Immature natural killer cell (primary cell): ENCODE results near the gene P2RX3. TPM values are rescaled to one million over a fixed set of nuclear protein-coding genes. Genes with fewer than 3 reads are reported as not detected.

Experiments used
- DNase-seq, 3 donors: peaks; one replicate each; pipeline ENCODE4 v3.0.0; 2022; ENCODE audit warnings: mixed read lengths in 1 of 3
- H3K27ac Mint-ChIP-seq, 6 donors: one replicate each; pipeline ENCODE4 v1.8.0; 2020; ENCODE audit warnings: mixed read lengths in 6 of 6, mild to moderate bottlenecking in 5 of 6, inconsistent platforms in 4 of 6, moderate library complexity in 3 of 6
- H3K27me3 Mint-ChIP-seq, 3 donors: one replicate each; pipeline ENCODE4 v1.8.0; 2020 to 2021; ENCODE audit warnings: low read depth in 3 of 3, mild to moderate bottlenecking in 3 of 3, mixed read lengths in 3 of 3, moderate library complexity in 3 of 3, inconsistent platforms in 1 of 3
- H3K36me3 Mint-ChIP-seq, 3 donors: one replicate each; pipeline ENCODE4 v1.8.0; 2020; ENCODE audit warnings: mixed read lengths in 3 of 3, inconsistent platforms in 2 of 3, mild to moderate bottlenecking in 2 of 3
- H3K4me1 Mint-ChIP-seq, 2 donors: one replicate each; pipeline ENCODE4 v1.8.0; 2020; ENCODE audit warnings: inconsistent platforms in 2 of 2, mild to moderate bottlenecking in 2 of 2, mixed read lengths in 2 of 2, moderate library complexity in 1 of 2
- H3K4me3 Mint-ChIP-seq, 5 donors: one replicate each; pipeline ENCODE4 v1.8.0; 2020; ENCODE audit warnings: mild to moderate bottlenecking in 5 of 5, mixed read lengths in 5 of 5, inconsistent platforms in 3 of 5, moderate library complexity in 3 of 5
- H3K9me3 Mint-ChIP-seq, 6 donors: one replicate each; pipeline ENCODE4 v1.8.0; 2020; ENCODE audit warnings: mild to moderate bottlenecking in 6 of 6, mixed read lengths in 6 of 6, inconsistent platforms in 4 of 6, moderate library complexity in 3 of 6
- polyA plus RNA-seq, 3 donors: library from polyadenylated mRNA; unstranded; fragments of 300-500 nt; fragmentation: Illumina TruSeq; gene quantifications; one replicate each; pipeline ENCODE4 v1.2.3, GENCODE V29; 2021

The P2RX3 gene
- polyA plus RNA-seq, 3 donors from 2014 or later: not detected

DNA sequence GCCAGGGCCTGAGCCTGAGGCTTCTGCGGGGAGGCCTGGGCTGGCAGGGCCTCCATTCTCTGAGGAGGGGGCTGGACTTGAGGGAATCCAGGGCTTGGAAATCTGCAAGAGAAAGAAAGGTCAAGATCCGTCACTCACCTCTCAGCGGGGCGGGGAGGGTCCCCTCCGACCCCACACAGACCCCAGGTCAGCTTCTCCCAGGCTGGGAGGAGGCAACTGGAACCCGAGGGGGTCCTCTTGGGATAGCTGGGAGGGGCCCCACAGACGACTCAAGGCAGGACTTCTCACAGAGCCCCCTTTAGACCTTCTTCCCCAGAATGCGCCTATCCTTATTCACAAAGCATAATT, 24.4 kb upstream of the P2RX3 start:
- DNase-seq: no peak
- no peaks in the 10 kb centered on the region for H3K9me3 Mint-ChIP-seq
- H3K4me1 Mint-ChIP-seq: peaks cover 0 to 11% of the 10 kb centered on the region in 2 donors
- no peak overlapping the region for H3K27ac Mint-ChIP-seq
- peaks cover 0 to 5% (median 0%) of the 10 kb centered on the region in 3 donors for H3K27me3 Mint-ChIP-seq
- H3K36me3 Mint-ChIP-seq: peaks cover 0 to 4% (median 0%) of the 10 kb centered on the region in 3 donors
- H3K4me3 Mint-ChIP-seq: no peak overlapping the region

DNA sequence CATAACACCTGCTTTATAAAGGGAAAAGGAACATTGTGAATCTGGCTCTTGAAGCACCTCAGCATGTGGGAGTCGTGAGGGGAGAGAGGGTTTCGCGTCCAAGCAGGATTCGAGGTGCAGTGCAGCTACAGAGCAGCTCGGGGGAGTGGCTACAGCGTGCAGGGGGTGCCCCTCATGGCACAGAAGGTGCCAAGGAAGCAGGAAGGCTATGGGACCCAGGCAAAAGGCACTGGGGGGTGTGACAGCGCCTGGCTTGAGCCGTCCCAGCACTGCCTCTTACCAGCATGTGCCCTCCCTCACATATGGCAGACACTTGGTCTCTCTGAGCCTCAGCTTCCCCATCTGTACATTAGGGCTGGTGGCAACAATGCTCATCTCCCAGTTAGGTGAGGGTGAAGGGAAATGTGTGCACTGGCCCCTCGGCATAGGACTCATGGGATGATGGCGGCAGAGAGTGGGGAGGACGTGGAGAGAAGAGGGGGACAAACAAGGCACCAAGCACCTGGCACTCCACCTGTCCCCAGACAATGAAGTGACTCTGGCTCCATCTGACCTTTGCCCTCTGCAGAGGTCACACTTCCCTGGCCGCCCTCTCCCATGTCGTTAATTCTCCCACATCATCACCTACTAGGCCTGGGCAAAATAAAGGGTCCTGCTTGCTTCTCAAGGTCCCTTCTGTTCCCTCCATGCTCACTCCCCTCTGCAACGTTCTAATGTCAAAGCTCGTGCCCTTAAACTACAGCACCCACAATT, 23.8 kb upstream of the P2RX3 start:
- peaks cover 0 to 11% of the 10 kb centered on the region in 2 donors for H3K4me1 Mint-ChIP-seq
- H3K36me3 Mint-ChIP-seq: peaks cover 0 to 4% (median 0%) of the 10 kb centered on the region in 3 donors
- no peaks in the 10 kb centered on the region for H3K9me3 Mint-ChIP-seq
- no peak overlapping the region for H3K4me3 Mint-ChIP-seq
- H3K27me3 Mint-ChIP-seq: peaks cover 0 to 5% (median 0%) of the 10 kb centered on the region in 3 donors
- no peak for DNase-seq
- no peak overlapping the region for H3K27ac Mint-ChIP-seq

DNA sequence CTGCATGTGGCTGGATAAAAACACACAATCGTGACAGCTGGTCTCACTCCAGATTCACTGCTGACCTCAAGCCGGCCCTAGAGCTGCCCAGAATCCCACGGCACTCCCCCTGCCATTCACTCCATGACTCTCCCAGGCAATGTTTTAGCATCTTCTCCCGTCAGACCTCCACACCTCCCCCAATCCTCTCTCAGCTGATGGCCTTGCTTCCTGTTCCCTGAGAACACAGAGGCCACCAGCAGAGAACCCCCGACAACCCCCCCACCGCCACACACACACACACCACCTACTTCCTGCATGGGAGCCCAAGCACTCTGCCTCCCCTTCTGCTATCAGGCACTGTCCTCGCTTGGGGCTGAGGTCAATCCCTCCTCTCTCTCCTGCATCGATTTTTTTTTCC, 22.7 kb upstream of the P2RX3 start:
- Mint-ChIP-seq H3K27ac (no peak overlapping the region), H3K36me3 (peaks cover 0 to 4% (median 0%) of the 10 kb centered on the region in 3 donors), H3K4me1 (peaks cover 0 to 11% of the 10 kb centered on the region in 2 donors), H3K9me3 (no peaks in the 10 kb centered on the region), H3K27me3 (peaks cover 0 to 5% (median 0%) of the 10 kb centered on the region in 3 donors), H3K4me3 (no peak overlapping the region)
- no peak for DNase-seq

DNA sequence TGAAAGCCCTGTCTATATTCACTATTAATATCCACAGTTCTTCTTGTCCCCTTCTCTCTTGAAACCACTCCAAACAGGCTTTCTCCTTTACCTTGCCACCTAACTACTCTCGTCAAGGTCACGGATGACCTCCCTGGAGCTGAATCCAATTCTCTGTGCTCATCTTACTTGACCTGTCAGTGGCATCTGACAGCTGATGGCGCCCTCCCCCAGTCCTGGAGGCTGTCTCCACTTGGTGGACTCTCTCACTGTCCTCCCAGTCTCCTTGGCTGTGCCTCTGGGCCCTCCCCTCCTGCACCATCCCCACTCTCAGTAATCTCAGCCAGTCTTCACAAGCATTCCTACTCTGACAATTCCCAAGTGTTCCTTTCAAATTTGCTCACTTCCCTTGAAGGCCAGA, 22.1 kb upstream of the P2RX3 start:
- H3K9me3 Mint-ChIP-seq: no peaks in the 10 kb centered on the region

DNA sequence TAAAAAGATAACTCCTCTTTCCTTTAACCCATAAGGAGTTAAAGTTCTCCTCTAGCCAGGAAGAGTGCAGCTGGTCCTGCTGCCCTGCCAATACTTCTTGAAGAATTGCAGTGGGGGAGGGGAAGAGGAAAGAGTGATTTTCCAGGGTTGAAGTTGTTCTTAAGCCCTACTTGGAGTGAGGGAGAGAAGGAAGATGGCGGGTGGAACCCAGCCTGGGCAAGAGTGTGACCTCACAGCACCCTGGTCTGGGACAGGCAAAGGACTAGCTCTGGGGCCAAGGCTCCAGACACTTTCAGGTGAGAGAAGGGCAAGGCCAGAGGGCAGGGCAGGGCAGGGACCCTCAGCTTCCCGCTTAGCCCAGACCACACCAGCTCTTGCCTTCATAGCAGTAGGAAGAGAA, 20.0 kb upstream of the P2RX3 start:
- Mint-ChIP-seq H3K9me3 (no peaks in the 10 kb centered on the region), H3K27me3 (peaks cover 0 to 2% (median 0%) of the 10 kb centered on the region in 3 donors), H3K4me1 (peaks cover 2 to 3% of the 10 kb centered on the region in 2 donors), H3K27ac (no peak overlapping the region), H3K36me3 (peaks cover 0 to 4% (median 0%) of the 10 kb centered on the region in 3 donors), H3K4me3 (no peak overlapping the region)
- DNase-seq: no peak

More for the DNA sequence above, 22.1 kb upstream of the P2RX3 start:
- no peak for DNase-seq
- Mint-ChIP-seq H3K4me1 (peaks cover 0 to 10% of the 10 kb centered on the region in 2 donors), H3K27me3 (peaks cover 0 to 5% (median 0%) of the 10 kb centered on the region in 3 donors), H3K27ac (no peak overlapping the region), H3K36me3 (peaks cover 0 to 8% (median 0%) of the 10 kb centered on the region in 3 donors), H3K4me3 (no peak overlapping the region)

DNA sequence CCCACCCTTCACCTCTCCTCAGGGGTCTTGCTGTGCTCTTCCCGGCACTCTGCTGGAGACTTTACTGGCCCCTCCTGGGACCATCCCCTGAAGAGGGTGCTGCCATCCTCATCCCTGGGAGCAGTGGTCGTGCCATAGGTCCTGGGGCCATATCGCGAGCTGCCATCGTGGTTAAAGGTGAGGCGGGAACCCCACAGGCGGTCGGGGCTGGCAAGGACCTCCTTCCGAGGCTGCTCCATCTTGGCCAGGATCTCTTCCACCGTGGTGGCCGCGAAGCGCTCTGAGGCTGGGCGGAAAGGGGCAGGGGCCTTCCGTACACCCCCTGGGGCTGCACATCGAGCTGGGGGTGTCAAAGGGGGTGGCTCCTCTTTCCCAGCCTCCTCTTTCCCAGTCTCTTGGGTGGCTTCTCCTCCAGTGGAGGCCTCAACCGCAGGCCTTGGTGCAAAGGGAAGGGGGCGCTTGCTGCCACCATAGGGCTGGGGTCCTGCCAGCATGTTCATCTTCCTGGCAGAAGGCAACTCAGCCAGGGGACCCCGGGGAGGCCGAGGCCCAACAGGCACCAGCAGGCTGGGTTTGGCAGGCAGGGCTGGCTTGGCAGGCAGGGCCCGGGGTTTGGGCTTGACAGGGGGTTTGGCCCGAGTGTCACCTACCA, 18.0 kb upstream of the P2RX3 start:
- Mint-ChIP-seq H3K9me3 (no peaks in the 10 kb centered on the region), H3K27ac (no peak overlapping the region), H3K4me1 (peaks cover 9 to 12% of the 10 kb centered on the region in 2 donors), H3K27me3 (peaks cover 0 to 13% (median 2%) of the 10 kb centered on the region in 3 donors), H3K36me3 (peaks cover 0 to 4% (median 0%) of the 10 kb centered on the region in 3 donors), H3K4me3 (no peak overlapping the region)
- DNase-seq: no peak

DNA sequence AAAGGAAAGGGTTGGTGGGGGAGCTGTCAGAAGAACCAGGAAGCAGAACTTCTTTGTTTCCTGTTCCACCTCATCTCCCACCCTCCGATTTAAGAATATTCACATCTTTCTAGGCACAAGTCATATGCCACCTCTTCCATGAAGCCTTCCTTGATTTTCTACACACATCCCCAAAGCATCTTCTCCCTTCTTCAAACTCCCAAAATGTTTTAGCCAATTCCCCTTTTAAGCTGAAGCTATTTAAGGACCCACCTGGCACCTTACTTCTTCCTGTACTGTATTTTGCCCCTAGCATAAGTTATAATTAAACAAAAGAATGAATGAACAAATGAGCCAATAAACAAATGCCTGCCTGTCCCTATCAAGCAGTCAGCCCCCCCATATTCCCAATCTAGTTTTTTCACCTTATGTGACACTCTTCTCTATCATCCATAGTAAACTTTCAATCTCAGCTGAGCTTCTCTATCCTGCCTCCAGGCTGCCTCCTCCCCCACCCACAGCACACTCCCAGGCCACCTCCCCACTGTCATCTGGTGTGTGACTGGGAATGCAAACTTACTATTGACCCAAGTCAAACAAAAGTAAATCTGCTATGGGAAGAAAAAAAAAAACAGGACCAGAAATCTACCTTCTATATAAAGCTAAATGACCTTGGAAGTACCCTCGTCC, 17.3 kb upstream of the P2RX3 start:
- H3K4me1 Mint-ChIP-seq: peaks cover 16 to 19% of the 10 kb centered on the region in 2 donors
- peak overlapping the region in 2 of 6 donors; percentile 4 to 14 for H3K27ac Mint-ChIP-seq
- peaks cover 0 to 6% (median 3%) of the 10 kb centered on the region in 3 donors for H3K36me3 Mint-ChIP-seq
- H3K9me3 Mint-ChIP-seq: no peaks in the 10 kb centered on the region
- H3K27me3 Mint-ChIP-seq: peaks cover 0 to 19% (median 2%) of the 10 kb centered on the region in 3 donors
- no peak overlapping the region for H3K4me3 Mint-ChIP-seq
- DNase-seq: no peak

DNA sequence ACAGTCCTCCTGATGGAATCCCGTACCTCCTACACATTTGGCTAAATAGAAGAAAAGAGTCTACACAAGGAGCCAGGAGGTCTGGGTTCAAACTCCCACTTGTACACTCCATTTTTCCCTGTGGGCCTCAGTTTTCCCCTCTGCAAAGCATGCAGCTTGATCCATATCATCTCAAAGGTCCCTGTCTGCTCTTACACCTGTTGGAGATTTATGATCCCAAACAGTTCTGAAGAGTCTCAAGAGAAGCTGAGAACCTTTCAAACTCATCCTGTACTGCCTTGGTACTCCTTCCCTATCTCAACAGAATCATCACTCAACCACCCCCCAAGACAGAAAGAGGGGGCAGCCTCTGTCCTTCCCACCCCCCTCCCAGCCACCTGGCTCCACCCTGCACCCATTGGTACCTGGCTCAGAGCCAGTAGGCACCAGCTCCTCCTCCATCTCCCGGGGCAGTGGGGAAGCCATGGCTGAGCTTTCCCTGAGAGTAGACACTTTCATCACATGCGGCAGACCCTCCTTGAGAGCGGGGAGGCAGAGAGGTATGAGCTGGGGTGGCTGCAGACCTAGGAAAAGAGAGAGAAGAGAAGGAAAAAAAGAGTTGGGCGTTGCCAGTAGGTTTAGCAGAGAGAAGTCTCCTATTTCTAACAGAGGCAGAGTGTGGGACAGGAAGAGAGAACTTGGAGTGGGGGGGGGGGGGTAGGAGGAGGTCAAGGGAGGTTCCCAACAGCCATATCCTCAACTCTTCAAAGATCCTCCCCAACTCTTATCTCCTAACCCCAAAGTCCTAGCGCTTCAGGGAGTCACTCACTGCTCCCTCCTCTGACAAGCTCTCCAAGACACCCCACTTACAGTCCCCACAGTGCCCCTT, 16.5 kb upstream of the P2RX3 start:
- DNase-seq: no peak
- Mint-ChIP-seq H3K9me3 (peaks cover 0 to 1% (median 0%) of the 10 kb centered on the region in 6 donors), H3K27me3 (peaks cover 0 to 19% (median 5%) of the 10 kb centered on the region in 3 donors), H3K36me3 (peaks cover 0 to 9% (median 6%) of the 10 kb centered on the region in 3 donors), H3K4me3 (peak overlapping the region in 1 of 5 donors; percentile 12), H3K4me1 (peaks cover 23 to 26% of the 10 kb centered on the region in 2 donors), H3K27ac (peak overlapping the region in 3 of 6 donors; percentile 4 to 43 (median 11))

DNA sequence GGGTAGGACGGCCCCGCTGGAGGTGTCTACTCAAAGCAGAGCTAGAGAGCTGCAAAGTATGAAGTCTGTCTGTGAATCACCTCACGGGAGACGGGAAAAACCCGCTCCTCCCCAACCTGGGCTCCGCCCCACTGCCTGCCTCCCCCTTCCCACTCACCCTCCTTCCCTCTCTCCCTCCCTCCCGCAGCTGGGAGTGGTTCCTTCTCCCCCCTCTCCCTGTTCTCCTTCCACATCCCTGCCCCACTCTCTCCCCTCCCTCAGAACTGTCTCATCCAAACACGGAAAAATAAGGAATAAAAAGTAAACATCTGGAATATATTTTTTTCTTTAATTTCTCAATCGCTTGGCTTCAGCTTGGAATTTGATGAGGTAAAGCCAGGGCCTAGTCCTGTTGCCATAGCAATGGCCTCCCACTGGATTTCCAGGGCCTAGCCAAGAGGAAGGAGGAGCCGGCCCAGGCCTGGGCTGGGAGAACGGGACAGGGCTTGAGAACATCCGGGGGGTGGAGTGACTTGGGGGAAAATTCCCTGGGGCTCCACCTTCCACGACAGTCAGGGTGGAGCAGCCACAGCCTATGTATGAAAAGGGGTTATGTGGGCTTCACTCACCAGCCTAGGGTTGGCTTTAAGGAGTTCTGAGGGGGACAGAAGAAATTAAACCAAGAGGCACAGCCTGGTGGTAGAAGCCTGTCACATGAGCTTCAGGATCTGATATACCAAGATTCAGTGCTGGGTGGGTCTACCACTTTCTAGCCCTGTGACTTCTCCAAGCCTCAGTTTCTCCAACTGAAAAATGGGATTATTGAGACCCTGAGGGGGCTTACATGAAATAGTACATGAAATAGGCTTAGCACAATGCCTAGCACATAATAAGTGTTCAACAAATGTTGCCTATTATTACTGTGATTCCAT, 15.6 kb upstream of the P2RX3 start:
- Mint-ChIP-seq H3K9me3 (peaks cover 0 to 2% (median 0%) of the 10 kb centered on the region in 6 donors), H3K27me3 (peaks cover 2 to 20% (median 5%) of the 10 kb centered on the region in 3 donors), H3K27ac (peak overlapping the region; percentile 15 to 90 (median 59)), H3K4me1 (peaks cover 29 to 32% of the 10 kb centered on the region in 2 donors), H3K4me3 (peak overlapping the region; percentile 57 to 87 (median 82)), H3K36me3 (peaks cover 4 to 18% (median 14%) of the 10 kb centered on the region in 3 donors)
- DNase-seq: no peak

DNA sequence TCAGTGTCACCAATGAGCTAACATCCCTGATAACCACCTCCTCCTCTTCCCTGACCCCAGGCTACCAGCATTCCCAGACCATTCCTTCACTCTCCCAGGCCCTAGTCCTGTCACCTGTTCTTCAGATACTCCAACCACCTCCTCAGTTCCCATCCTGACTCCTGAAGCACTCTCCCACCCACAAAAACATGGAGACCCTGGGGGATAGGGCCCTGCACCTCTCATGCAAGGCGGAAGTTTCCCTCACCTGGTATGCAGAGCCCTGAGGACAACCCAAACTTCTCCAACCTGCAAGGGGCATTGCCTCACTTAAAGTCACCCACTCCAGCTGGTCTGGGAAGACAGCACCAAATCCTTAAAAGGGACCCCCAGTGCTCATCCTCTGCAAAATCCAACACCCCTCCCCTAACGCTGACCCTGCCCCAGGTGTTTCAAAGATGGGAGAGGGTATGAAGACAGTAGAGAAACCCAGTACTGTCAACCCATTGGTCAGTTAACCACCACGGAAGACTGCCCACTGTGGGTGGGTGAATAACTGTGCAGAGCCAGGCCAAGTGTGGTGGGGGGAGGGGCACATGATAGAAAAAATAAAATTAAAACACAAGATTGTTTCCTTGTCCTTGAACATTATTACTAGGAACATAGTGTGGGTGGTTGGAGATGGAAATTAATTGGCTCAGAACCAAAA, 14.8 kb upstream of the P2RX3 start:
- Mint-ChIP-seq H3K9me3 (peaks cover 0 to 2% (median 0%) of the 10 kb centered on the region in 6 donors), H3K4me3 (peak overlapping the region; percentile 82 to 89 (median 87)), H3K27me3 (peaks cover 2 to 20% (median 5%) of the 10 kb centered on the region in 3 donors), H3K36me3 (peaks cover 9 to 25% (median 22%) of the 10 kb centered on the region in 3 donors), H3K4me1 (peaks cover 29 to 32% of the 10 kb centered on the region in 2 donors), H3K27ac (peak overlapping the region; percentile 13 to 90 (median 67))
- DNase-seq: no peak

DNA sequence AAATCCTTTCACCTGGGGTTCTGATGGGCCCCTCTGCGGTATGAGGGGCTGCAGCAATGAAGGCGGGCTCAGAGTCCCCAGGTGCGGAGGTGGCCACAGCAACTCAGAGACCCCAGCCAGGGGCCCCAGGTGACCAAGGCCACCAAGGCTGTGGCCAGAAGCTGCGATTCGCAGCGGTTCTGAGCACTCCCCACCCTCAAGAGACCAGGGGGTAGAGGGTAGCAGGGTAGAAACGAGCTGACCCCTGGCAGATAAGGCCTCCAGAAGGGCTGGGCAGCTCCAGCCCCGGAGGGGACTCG, 14.3 kb upstream of the P2RX3 start:
- peaks cover 2 to 20% (median 5%) of the 10 kb centered on the region in 3 donors for H3K27me3 Mint-ChIP-seq
- no peak for DNase-seq
- peaks cover 13 to 30% (median 27%) of the 10 kb centered on the region in 3 donors for H3K36me3 Mint-ChIP-seq
- peak overlapping the region; percentile 82 to 89 (median 87) for H3K4me3 Mint-ChIP-seq
- peaks cover 29 to 32% of the 10 kb centered on the region in 2 donors for H3K4me1 Mint-ChIP-seq
- peaks cover 0 to 2% (median 0%) of the 10 kb centered on the region in 6 donors for H3K9me3 Mint-ChIP-seq
- H3K27ac Mint-ChIP-seq: peak overlapping the region in 5 of 6 donors; percentile 63 to 90 (median 87)
